Regular cardiac myocyte (primary cell): Measurements from ENCODE around the gene INHBC. TPM values are rescaled to one million over a fixed set of nuclear protein-coding genes. Genes with fewer than 3 reads are reported as not detected.

Experiments
- total RNA-seq: library from RNA; depleted of rRNA; stranded (reverse); fragments of >200 nt; gene quantifications from 2 replicates; pipeline ENCODE4 v1.2.3, GENCODE V29; 2014

The INHBC gene
- total RNA-seq = not detected in 2 replicates

GRCh38 chr12:57434517-57435223, at the start of gene INHBC:
Gene INHBC (plus strand): TSS chr12:57434784. CDS start chr12:57434887, 103 bp downstream.

GRCh38 chr12:57430931-57431566, 3.5 kb upstream of the INHBC start, which contains the start of gene R3HDM2:
Gene R3HDM2 (minus strand): TSS chr12:57431043. CDS start chr12:57310428, 120,615 bp downstream.

GRCh38 chr12:57454566-57455373, 20.2 kb downstream of the INHBC start, which contains the start of gene INHBE:
Gene INHBE (plus strand): TSS chr12:57455307. CDS start chr12:57455537, 230 bp downstream.

GRCh38 chr12:57459750-57460467, 25.3 kb downstream of the INHBC start, which contains the start of gene GLI1:
Gene GLI1 (plus strand): TSS chr12:57459785. CDS start chr12:57463692, 3,907 bp downstream.

DNA sequence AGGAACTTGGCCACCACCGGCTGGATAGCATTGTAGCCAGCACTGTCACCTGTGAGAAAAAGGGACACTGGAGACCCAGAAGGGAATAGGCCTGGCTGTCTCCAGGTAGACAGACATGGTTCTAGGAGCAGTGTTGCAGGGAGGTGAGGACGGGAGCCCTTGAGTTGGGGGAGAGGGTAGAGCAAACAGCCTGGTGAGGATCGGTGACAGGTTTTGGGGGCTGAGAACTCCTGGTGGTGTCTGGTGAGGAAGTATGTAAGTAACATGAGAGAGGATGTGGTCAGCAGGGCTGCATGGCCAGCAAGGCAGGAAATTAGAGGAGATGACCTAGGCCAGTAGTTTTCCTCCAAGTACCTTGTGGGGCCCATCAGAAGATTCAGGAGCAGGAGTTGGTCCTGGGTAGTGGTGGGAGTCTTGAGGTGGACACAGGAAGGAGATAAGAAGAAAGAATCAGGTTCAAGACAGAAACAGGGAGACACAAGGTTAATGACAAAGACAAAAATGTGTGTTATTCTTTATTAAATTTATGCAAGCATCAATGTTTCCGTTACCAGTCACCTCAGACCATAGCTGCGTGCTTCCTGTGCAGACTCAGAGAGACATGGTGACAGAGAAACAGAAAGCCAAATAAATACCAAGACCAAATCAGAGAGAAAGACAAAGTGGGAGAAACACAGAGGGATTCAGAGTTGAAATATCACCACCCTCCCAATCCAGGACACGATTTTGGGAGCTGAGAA, 45.0 kb downstream of the INHBC start, which contains the start of gene ARHGAP9:
Gene ARHGAP9, minus strand, starts transcription at position 491 of the 740 bp plus-strand sequence. Its CDS starts 460 bp downstream, at position 31.

GRCh38 chr12:57487597-57488401, 53.2 kb downstream of the INHBC start, which contains the start of gene MARS1:
Gene MARS1 (plus strand): TSS chr12:57488068. CDS start chr12:57488091, 23 bp downstream.

Other genes starting within 250 kb of the INHBC start
- gene NXPH4, start 218.0 kb upstream of the INHBC start, total RNA-seq = 4.4 and 9.6 TPM in 2 replicates
- gene SHMT2, start 205.1 kb upstream of the INHBC start, total RNA-seq = 174 and 252 TPM in 2 replicates
- gene STAC3, start 183.6 kb upstream of the INHBC start, total RNA-seq = 0.19 and 1.1 TPM in 2 replicates
- 6.9 and 8.7 TPM in 2 replicates for gene R3HDM2, start 3.7 kb upstream of the INHBC start, total RNA-seq
- 0.38 and 0.85 TPM in 2 replicates for gene INHBE, start 20.5 kb downstream of the INHBC start, total RNA-seq
- under 0.01 and 0.38 TPM in 2 replicates for gene GLI1, start 25.0 kb downstream of the INHBC start, total RNA-seq
- gene ARHGAP9, start 45.1 kb downstream of the INHBC start, total RNA-seq = 0.38 TPM in 1 of 2 replicates, not detected in the other
- gene MARS1, start 53.3 kb downstream of the INHBC start, total RNA-seq = 81.5 and 172 TPM in 2 replicates
- 17.6 and 85.4 TPM in 2 replicates for gene DDIT3, start 85.7 kb downstream of the INHBC start, total RNA-seq
- gene MBD6, start 88.0 kb downstream of the INHBC start, total RNA-seq = 2.9 and 3.9 TPM in 2 replicates
- 79.5 and 89.1 TPM in 2 replicates for gene DCTN2, start 112.4 kb downstream of the INHBC start, total RNA-seq
- gene KIF5A, start 115.3 kb downstream of the INHBC start, total RNA-seq = 0.19 and 0.28 TPM in 2 replicates
- gene PIP4K2C, start 156.4 kb downstream of the INHBC start, total RNA-seq = 18.2 and 19.2 TPM in 2 replicates
- 5.4 and 14.7 TPM in 2 replicates for gene DTX3, start 170.0 kb downstream of the INHBC start, total RNA-seq
- gene ARHGEF25, start 176.7 kb downstream of the INHBC start, total RNA-seq = 12.5 and 27.1 TPM in 2 replicates
- 1.9 and 2.8 TPM in 2 replicates for gene B4GALNT1, start 198.4 kb downstream of the INHBC start, total RNA-seq